PC-3 (cell line): ENCODE data around the gene POLR2C. TPM values are rescaled to one million over a fixed set of nuclear protein-coding genes. Genes with fewer than 3 reads are reported as not detected.

Source experiments
- ATAC-seq: fragments of 200-7000 bp; cut with Tn5 transposase; 2 replicates; pipeline ENCODE4 v1.9.1; 2020; ENCODE audit warnings: mild to moderate bottlenecking, moderate library complexity
- BruUV-seq: library from RNA; stranded (reverse); fragments of 400-500 nt; replicated peaks from 2 replicates; lab custom pipeline; 2021; lab: Mats Ljungman, UMichigan
- CTCF ChIA-PET: fragments of 300-600 bp; sonication (Branson Sonifier 250); formaldehyde crosslinking; loops from one replicate; lab custom pipeline; 2022; ENCODE audit warnings: antibody characterized with exemption; lab: Charles Lee
- POLR2A ChIA-PET: fragments of 300-600 bp; sonication (Branson Sonifier 250); formaldehyde crosslinking; loops from one replicate; lab custom pipeline; 2022; ENCODE audit warnings: antibody characterized with exemption; ENCODE audit not compliant: unreplicated experiment; lab: Charles Lee
- DNase-seq: peaks from one replicate; pipeline ENCODE4 v3.0.0-alpha.2; 2015
- H2AFZ ChIP-seq: fragments of 300-600 bp; sonication (generic); 2 replicates; pipeline ENCODE4 v1.6.0; 2016; ENCODE audit warnings: antibody characterized with exemption, low read length
- H3F3A ChIP-seq: fragments of 300-600 bp; sonication (generic); one replicate; pipeline ENCODE4 v1.6.0; 2017; ENCODE audit warnings: antibody characterized with exemption, low read length, control low read depth, mild to moderate bottlenecking; ENCODE audit not compliant: unreplicated experiment
- H3K27ac ChIP-seq: fragments of 300-600 bp; sonication (generic); 2 replicates; pipeline ENCODE4 v1.5.1; 2016; ENCODE audit warnings: mild to moderate bottlenecking, low read length
- H3K27me3 ChIP-seq: fragments of 300-600 bp; sonication (generic); 2 replicates; pipeline ENCODE4 v1.6.1; 2016; ENCODE audit warnings: low read length, mixed read lengths
- H3K36me3 ChIP-seq: fragments of 300-600 bp; sonication (generic); 2 replicates; pipeline ENCODE4 v1.6.1; 2016; ENCODE audit warnings: low read depth, mixed run types, low read length, mixed read lengths
- H3K4me1 ChIP-seq: fragments of 300-600 bp; sonication (generic); 2 replicates; pipeline ENCODE4 v1.5.1; 2016; ENCODE audit warnings: low read length; ENCODE audit not compliant: insufficient read depth
- H3K4me2 ChIP-seq: fragments of 300-600 bp; sonication (generic); 2 replicates; pipeline ENCODE4 v1.6.0; 2016; ENCODE audit warnings: low read length
- H3K4me3 ChIP-seq: fragments of 300-600 bp; sonication (generic); 2 replicates; pipeline ENCODE4 v1.5.1; 2016; ENCODE audit warnings: mild to moderate bottlenecking, low read length, mixed read lengths
- H3K79me2 ChIP-seq: fragments of 300-600 bp; sonication (generic); 2 replicates; pipeline ENCODE4 v1.6.1; 2017; ENCODE audit warnings: low read length, mixed read lengths
- H3K9ac ChIP-seq: fragments of 300-600 bp; sonication (generic); 2 replicates; pipeline ENCODE4 v1.6.0; 2016; ENCODE audit warnings: mild to moderate bottlenecking, low read length
- H3K9me2 ChIP-seq: fragments of 300-600 bp; sonication (generic); replicated peaks from 2 replicates; pipeline ENCODE4 v1.6.1; 2016; ENCODE audit warnings: mixed run types, low read length, mixed read lengths
- H3K9me3 ChIP-seq: fragments of 300-600 bp; sonication (generic); 2 replicates; pipeline ENCODE4 v1.6.1; 2016; ENCODE audit warnings: low read length, mixed read lengths
- H4K20me1 ChIP-seq: fragments of 300-600 bp; sonication (generic); 2 replicates; pipeline ENCODE4 v1.6.1; 2016; ENCODE audit warnings: low read length, mixed read lengths
- CTCF ChIP-seq: fragments of 300-600 bp; sonication (generic); conservative IDR thresholded peaks from 2 replicates; pipeline ENCODE4 v1.5.1; 2017; ENCODE audit warnings: antibody characterized with exemption, low read depth, mild to moderate bottlenecking, low read length
- EZH2 ChIP-seq: fragments of 300-600 bp; sonication (generic); IDR thresholded peaks from one replicate; pipeline ENCODE4 v1.6.1; 2017; ENCODE audit warnings: antibody characterized with exemption, mild to moderate bottlenecking, low read length; ENCODE audit not compliant: unreplicated experiment
- EZH2phosphoT487 ChIP-seq: fragments of 300-600 bp; sonication (generic); IDR thresholded peaks from 2 replicates; pipeline ENCODE4 v1.6.1; 2018; ENCODE audit warnings: mild to moderate bottlenecking, antibody characterized with exemption, low read length, borderline replicate concordance
- intact Hi-C: fragments of 100-400 bp; cut with micrococcal nuclease; formaldehyde crosslinking; loops from 2 replicates; pipeline ENCODE4 v1.9.0; 2023
- total RNA-seq: library from RNA; depleted of rRNA; stranded (reverse); fragments of >200 nt; gene quantifications from 2 replicates; pipeline ENCODE4 v1.2.3, GENCODE V29; 2014

The POLR2C gene
- total RNA-seq, 1 experiment from 2014 or later, result 114 TPM

DNA sequence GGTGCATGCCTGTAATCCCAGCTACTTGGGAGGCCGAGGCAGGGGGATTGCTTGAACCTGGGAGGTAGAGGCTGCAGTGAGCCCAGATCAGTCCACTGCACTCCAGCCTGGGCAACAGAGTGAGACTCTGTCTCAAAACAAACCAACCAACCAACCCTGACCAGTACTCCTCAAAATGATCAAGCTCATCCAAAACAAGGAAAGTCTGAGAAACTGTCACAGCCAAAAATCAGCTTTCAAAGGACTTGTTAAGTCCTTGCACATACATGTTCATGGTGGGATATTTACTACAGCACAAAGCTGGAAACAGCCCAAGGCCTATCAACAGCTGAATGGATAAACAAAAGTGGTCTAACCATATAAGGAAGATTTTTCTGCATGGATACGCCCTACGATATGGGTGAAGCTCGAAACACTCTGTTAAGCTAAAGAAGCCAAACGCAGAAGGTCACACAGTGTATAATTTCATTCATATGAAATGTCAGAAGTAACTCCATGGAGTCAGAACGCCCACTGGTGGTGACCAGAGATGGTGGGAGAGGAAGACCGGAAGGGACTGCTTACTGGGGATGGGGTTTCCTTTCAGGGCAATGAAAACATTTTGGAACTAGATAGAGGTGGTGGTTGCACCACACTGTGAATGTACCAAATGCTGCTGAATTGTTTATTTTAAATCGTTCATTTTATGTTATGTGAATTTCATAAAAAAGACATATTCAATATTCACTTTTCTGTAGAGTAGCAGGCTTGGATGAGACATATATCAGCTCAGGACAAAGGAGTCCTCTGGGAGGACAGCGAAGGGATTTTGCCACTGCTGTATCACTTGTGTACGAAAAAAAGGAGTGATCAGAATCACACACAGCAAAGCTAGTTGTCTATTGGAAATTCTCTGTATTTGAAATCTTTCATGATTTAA is 40.2 kb upstream of the POLR2C start:
- Histone ChIP-seq H3K4me2 (peak overlapping the region; percentile 37; the same call in 1 of the 2 replicates), H3K27ac (no peak overlapping the region), H4K20me1 (no peaks in the 10 kb centered on the region), H3K9me3 (no peaks in the 10 kb centered on the region), H3F3A (no peaks in the 10 kb centered on the region), H3K9ac (no peak overlapping the region), H3K36me3 (no peaks in the 10 kb centered on the region), H3K4me3 (no peak overlapping the region), H3K4me1 (peaks cover 5% of the 10 kb centered on the region), H2AFZ (no peak overlapping the region), H3K9me2 (no peaks in the 10 kb centered on the region), H3K27me3 (no peaks in the 10 kb centered on the region), H3K79me2 (no peaks in the 10 kb centered on the region)
- peak; percentile 79 for TF ChIP-seq CTCF
- no peak for TF ChIP-seq EZH2
- ChIA-PET POLR2A (interaction anchor here (0.5 to 0.7 kb wide), 2 partner anchors 121 to 275 kb away, joined by 4 to 7 read pairs; no protein-coding TSS in a partner anchor), CTCF (interaction anchor here (0.5 to 1.0 kb wide), 4 partner anchors 25 to 122 kb away, joined by 3 to 17 read pairs (median 5); partner anchors contain the start of genes CIAPIN1 and COQ9)
- ATAC-seq, result peak; percentile 55
- DNase-seq, result peak; percentile 69
- intact Hi-C loops, result loop anchor here (1.0 kb wide), 2 partner anchors 122 to 178 kb away; no protein-coding TSS in a partner anchor
- no TSS peak for BruUV-seq

DNA sequence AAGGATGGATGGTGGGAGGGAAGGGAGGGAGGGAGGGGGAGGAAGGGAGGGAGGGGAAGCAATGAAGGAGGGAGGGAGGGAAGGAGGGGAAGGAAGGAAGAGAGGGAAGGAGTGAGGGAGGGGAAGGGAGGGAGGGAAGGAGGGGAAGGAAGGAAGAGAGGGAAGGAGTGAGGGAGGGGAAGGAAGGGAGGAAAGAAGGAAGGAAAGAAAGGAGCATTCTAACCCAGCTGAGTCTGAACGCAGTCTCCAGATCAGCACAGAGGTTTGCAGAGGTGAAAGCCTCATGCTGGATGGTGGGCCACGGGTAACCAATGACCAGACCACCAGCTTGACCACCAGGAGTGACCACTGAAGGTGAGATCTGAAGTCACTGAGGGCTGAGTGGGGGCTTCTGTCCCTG is 39.3 kb upstream of the POLR2C start:
- H3K36me3 ChIP-seq, result no peaks in the 10 kb centered on the region; the same call in 1 of the 2 replicates
- intact Hi-C loops, result no loop called here
- no peaks in the 10 kb centered on the region for H3K79me2 ChIP-seq
- no peak overlapping the region for H2AFZ ChIP-seq
- no peak overlapping the region for H3K4me3 ChIP-seq
- H3K9me3 ChIP-seq, result no peaks in the 10 kb centered on the region
- CTCF ChIA-PET, result interaction anchor here (0.6 kb wide), 2 partner anchors 97 to 120 kb away, joined by 3 to 4 read pairs; no protein-coding TSS in a partner anchor
- no peak overlapping the region for H3K9ac ChIP-seq
- no peak overlapping the region for H3K4me2 ChIP-seq
- no peaks in the 10 kb centered on the region; the same call in 1 of the 2 replicates for H3K4me1 ChIP-seq
- no peaks in the 10 kb centered on the region for H4K20me1 ChIP-seq
- no peaks in the 10 kb centered on the region for H3K27me3 ChIP-seq
- POLR2A ChIA-PET, result interaction anchor here (0.7 kb wide), 1 partner anchor 276 kb away, joined by 4 read pairs; no protein-coding TSS in a partner anchor
- no peaks in the 10 kb centered on the region for H3K9me2 ChIP-seq
- ATAC-seq (no peak), DNase-seq (no peak)
- no TSS peak for BruUV-seq
- no peaks in the 10 kb centered on the region for H3F3A ChIP-seq
- no peak for TF ChIP-seq EZH2
- no peak for TF ChIP-seq EZH2phosphoT487
- TF ChIP-seq CTCF, result no peak
- H3K27ac ChIP-seq, result no peak overlapping the region

- H3K27ac ChIP-seq, result no peak overlapping the region
- no peaks in the 10 kb centered on the region; the same call in 1 of the 2 replicates for H3K36me3 ChIP-seq
- H4K20me1 ChIP-seq, result no peaks in the 10 kb centered on the region
- H3K4me1 ChIP-seq, result no peaks in the 10 kb centered on the region
- no peak overlapping the region for H3K4me3 ChIP-seq
- H3K9me3 ChIP-seq, result no peaks in the 10 kb centered on the region
- ChIA-PET POLR2A (no interaction called here), CTCF (no interaction called here)
- BruUV-seq, result no TSS peak
- no peaks in the 10 kb centered on the region for H3F3A ChIP-seq
- H2AFZ ChIP-seq, result no peak overlapping the region
- H3K4me2 ChIP-seq, result no peak overlapping the region
- no peak for DNase-seq
- TF ChIP-seq CTCF, result no peak
- no peak for TF ChIP-seq EZH2phosphoT487
- TF ChIP-seq EZH2, result no peak
- intact Hi-C loops, result no loop called here
- no peak overlapping the region for H3K9ac ChIP-seq
- H3K9me2 ChIP-seq, result no peaks in the 10 kb centered on the region
- ATAC-seq, result no peak
- H3K27me3 ChIP-seq, result no peaks in the 10 kb centered on the region
- H3K79me2 ChIP-seq, result no peaks in the 10 kb centered on the region
Measured at GRCh38 chr16:57424583-57424982, 37.9 kb upstream of the POLR2C start.
